Measurements from ENCODE around the gene NUTF2.

The NUTF2 gene

GRCh38 chr16:67864594-67864993 is 17.9 kb downstream of the NUTF2 start:
- peak overlapping the region; percentile 26 for H3K27ac Mint-ChIP-seq
- H3K4me3 Mint-ChIP-seq, result no peak overlapping the region
- H3K4me1 Mint-ChIP-seq (ENCODE audit: low read depth), result peaks cover 7% of the 10 kb centered on the region

GRCh38 chr16:67865318-67865717 is 18.6 kb downstream of the NUTF2 start:
- Mint-ChIP-seq H3K9me3 (no peaks in the 10 kb centered on the region), H3K36me3 (ENCODE audit: low read depth) (peaks cover 13% of the 10 kb centered on the region), H3K27me3 (ENCODE audit: low read depth) (no peaks in the 10 kb centered on the region), H3K4me1 (ENCODE audit: low read depth) (peaks cover 7% of the 10 kb centered on the region), H3K4me3 (no peak overlapping the region), H3K27ac (peak overlapping the region; percentile 41)

More at GRCh38 chr16:67864594-67864993, 17.9 kb downstream of the NUTF2 start:
- H3K27me3 Mint-ChIP-seq (ENCODE audit: low read depth), result no peaks in the 10 kb centered on the region
- peaks cover 12% of the 10 kb centered on the region for H3K36me3 Mint-ChIP-seq (ENCODE audit: low read depth)
- H3K9me3 Mint-ChIP-seq, result no peaks in the 10 kb centered on the region

- Mint-ChIP-seq H3K4me3 (no peak overlapping the region), H3K27ac (no peak overlapping the region), H3K4me1 (ENCODE audit: low read depth) (peaks cover 8% of the 10 kb centered on the region), H3K9me3 (no peaks in the 10 kb centered on the region), H3K27me3 (ENCODE audit: low read depth) (no peaks in the 10 kb centered on the region), H3K36me3 (ENCODE audit: low read depth) (peaks cover 17% of the 10 kb centered on the region)
These were observed 21.6 kb downstream of the NUTF2 start for GRCh38 chr16:67868290-67868689.

GRCh38 chr16:67869653-67870052 is 22.9 kb downstream of the NUTF2 start:
- H3K4me3 Mint-ChIP-seq, result no peak overlapping the region
- no peaks in the 10 kb centered on the region for H3K27me3 Mint-ChIP-seq (ENCODE audit: low read depth)
- peaks cover 16% of the 10 kb centered on the region for H3K4me1 Mint-ChIP-seq (ENCODE audit: low read depth)
- no peaks in the 10 kb centered on the region for H3K9me3 Mint-ChIP-seq
- H3K27ac Mint-ChIP-seq, result no peak overlapping the region
- H3K36me3 Mint-ChIP-seq (ENCODE audit: low read depth), result peaks cover 17% of the 10 kb centered on the region

- no peaks in the 10 kb centered on the region for H3K9me3 Mint-ChIP-seq
- no peaks in the 10 kb centered on the region for H3K27me3 Mint-ChIP-seq (ENCODE audit: low read depth)
- peaks cover 31% of the 10 kb centered on the region for H3K4me1 Mint-ChIP-seq (ENCODE audit: low read depth)
- peaks cover 24% of the 10 kb centered on the region for H3K36me3 Mint-ChIP-seq (ENCODE audit: low read depth)
- H3K4me3 Mint-ChIP-seq, result no peak overlapping the region
- H3K27ac Mint-ChIP-seq, result peak overlapping the region; percentile 45
These were observed 24.5 kb downstream of the NUTF2 start for GRCh38 chr16:67871256-67871655.

- Mint-ChIP-seq H3K4me3 (peak overlapping the region; percentile 83), H3K27ac (peak overlapping the region; percentile 84), H3K27me3 (ENCODE audit: low read depth) (no peaks in the 10 kb centered on the region), H3K4me1 (ENCODE audit: low read depth) (peaks cover 31% of the 10 kb centered on the region), H3K9me3 (no peaks in the 10 kb centered on the region), H3K36me3 (ENCODE audit: low read depth) (peaks cover 24% of the 10 kb centered on the region)
These were observed 25.4 kb downstream of the NUTF2 start for GRCh38 chr16:67872131-67872630.

GRCh38 chr16:67872631-67873434 is 26.1 kb downstream of the NUTF2 start, which contains the start of gene EDC4:
EDC4 (plus strand) TSS chr16:67873052; CDS start chr16:67873262, 210 bp downstream.
- Mint-ChIP-seq H3K4me3 (peak within 1 kb of the TSS; percentile 83), H3K9me3 (no peaks in the 10 kb centered on the region), H3K36me3 (ENCODE audit: low read depth) (peaks cover 25% of the 10 kb centered on the region), H3K27ac (peak within 1 kb of the TSS; percentile 93), H3K4me1 (ENCODE audit: low read depth) (peaks cover 31% of the 10 kb centered on the region), H3K27me3 (ENCODE audit: low read depth) (no peaks in the 10 kb centered on the region)

GRCh38 chr16:67873435-67874370 is 27.0 kb downstream of the NUTF2 start:
- Mint-ChIP-seq H3K9me3 (no peaks in the 10 kb centered on the region), H3K36me3 (ENCODE audit: low read depth) (peaks cover 29% of the 10 kb centered on the region), H3K4me3 (peak overlapping the region; percentile 83), H3K4me1 (ENCODE audit: low read depth) (peaks cover 31% of the 10 kb centered on the region), H3K27ac (peak overlapping the region; percentile 93), H3K27me3 (ENCODE audit: low read depth) (no peaks in the 10 kb centered on the region)

- H3K9me3 Mint-ChIP-seq, result no peaks in the 10 kb centered on the region
- H3K27me3 Mint-ChIP-seq (ENCODE audit: low read depth), result no peaks in the 10 kb centered on the region
These were observed 27.6 kb downstream of the NUTF2 start for GRCh38 chr16:67874372-67874771.

GRCh38 chr16:67877064-67877463 is 30.3 kb downstream of the NUTF2 start:
- no peak overlapping the region for H3K4me3 Mint-ChIP-seq
- peaks cover 35% of the 10 kb centered on the region for H3K36me3 Mint-ChIP-seq (ENCODE audit: low read depth)
- H3K27me3 Mint-ChIP-seq (ENCODE audit: low read depth), result no peaks in the 10 kb centered on the region
- peaks cover 29% of the 10 kb centered on the region for H3K4me1 Mint-ChIP-seq (ENCODE audit: low read depth)
- no peaks in the 10 kb centered on the region for H3K9me3 Mint-ChIP-seq
- no peak overlapping the region for H3K27ac Mint-ChIP-seq

More at GRCh38 chr16:67874372-67874771, 27.6 kb downstream of the NUTF2 start:
- Mint-ChIP-seq H3K4me1 (ENCODE audit: low read depth) (peaks cover 31% of the 10 kb centered on the region), H3K27ac (peak overlapping the region; percentile 93), H3K36me3 (ENCODE audit: low read depth) (peaks cover 33% of the 10 kb centered on the region), H3K4me3 (peak overlapping the region; percentile 83)

- Mint-ChIP-seq H3K4me3 (no peak overlapping the region), H3K9me3 (no peaks in the 10 kb centered on the region), H3K36me3 (ENCODE audit: low read depth) (peaks cover 36% of the 10 kb centered on the region), H3K27me3 (ENCODE audit: low read depth) (no peaks in the 10 kb centered on the region), H3K27ac (no peak overlapping the region), H3K4me1 (ENCODE audit: low read depth) (peaks cover 24% of the 10 kb centered on the region)
These were observed 31.5 kb downstream of the NUTF2 start for GRCh38 chr16:67878232-67878631.

GRCh38 chr16:67878846-67879245 is 32.1 kb downstream of the NUTF2 start:
- H3K27ac Mint-ChIP-seq, result no peak overlapping the region
- H3K36me3 Mint-ChIP-seq (ENCODE audit: low read depth), result peaks cover 42% of the 10 kb centered on the region
- H3K9me3 Mint-ChIP-seq, result no peaks in the 10 kb centered on the region
- no peaks in the 10 kb centered on the region for H3K27me3 Mint-ChIP-seq (ENCODE audit: low read depth)
- H3K4me3 Mint-ChIP-seq, result no peak overlapping the region
- peaks cover 23% of the 10 kb centered on the region for H3K4me1 Mint-ChIP-seq (ENCODE audit: low read depth)

GRCh38 chr16:67879462-67879861 is 32.7 kb downstream of the NUTF2 start:
- H3K27ac Mint-ChIP-seq, result no peak overlapping the region
- H3K4me3 Mint-ChIP-seq, result no peak overlapping the region
- H3K9me3 Mint-ChIP-seq, result no peaks in the 10 kb centered on the region
- H3K27me3 Mint-ChIP-seq (ENCODE audit: low read depth), result no peaks in the 10 kb centered on the region
- peaks cover 16% of the 10 kb centered on the region for H3K4me1 Mint-ChIP-seq (ENCODE audit: low read depth)
- H3K36me3 Mint-ChIP-seq (ENCODE audit: low read depth), result peaks cover 43% of the 10 kb centered on the region

GRCh38 chr16:67879936-67880335 is 33.2 kb downstream of the NUTF2 start:
- H3K27me3 Mint-ChIP-seq (ENCODE audit: low read depth), result no peaks in the 10 kb centered on the region
- H3K4me3 Mint-ChIP-seq, result no peak overlapping the region
- H3K4me1 Mint-ChIP-seq (ENCODE audit: low read depth), result peaks cover 12% of the 10 kb centered on the region
- no peak overlapping the region for H3K27ac Mint-ChIP-seq
- peaks cover 43% of the 10 kb centered on the region for H3K36me3 Mint-ChIP-seq (ENCODE audit: low read depth)
- H3K9me3 Mint-ChIP-seq, result no peaks in the 10 kb centered on the region

Measured in T-helper 1 cell treated with Interleukin-12 subunit alpha and Interleukin-12 subunit beta and Interleukin-4 antibody, amounts not matched to agents 30 μg/mL and 1 μg/mL, for 36 hours (primary cell).